H9 (cell line): ENCODE measurements around the gene NCBP3. TPM values are rescaled to one million over a fixed set of nuclear protein-coding genes. Genes with fewer than 3 reads are reported as not detected.

ENCODE experiments used
- DNase-seq: peaks from one replicate; pipeline ENCODE4 v3.0.0-alpha.2; 2017
- H2AFZ ChIP-seq: one replicate; pipeline ENCODE4 v1.6.1; 2013; ENCODE audit warnings: mild to moderate bottlenecking, low read length, control low read depth, moderate library complexity
- H2AK5ac ChIP-seq: 2 replicates; pipeline ENCODE4 v1.6.1; 2013; ENCODE audit warnings: low read length, control low read depth, mixed read lengths; ENCODE audit not compliant: insufficient read length
- H2BK120ac ChIP-seq: one replicate; pipeline ENCODE4 v1.6.1; 2013; ENCODE audit warnings: low read depth, mild to moderate bottlenecking, low read length, control low read depth, inconsistent platforms; ENCODE audit not compliant: poor library complexity, severe bottlenecking
- H2BK12ac ChIP-seq: 2 replicates; pipeline ENCODE4 v1.6.1; 2013; ENCODE audit warnings: low read length, control low read depth, mixed read lengths, low read depth; ENCODE audit not compliant: insufficient read length
- H2BK15ac ChIP-seq: 2 replicates; pipeline ENCODE4 v1.6.1; 2013; ENCODE audit warnings: low read depth, low read length, control low read depth
- H2BK20ac ChIP-seq: one replicate; pipeline ENCODE4 v1.6.1; 2013; ENCODE audit warnings: low read depth, mild to moderate bottlenecking, low read length, control low read depth, inconsistent platforms; ENCODE audit not compliant: poor library complexity, severe bottlenecking
- H2BK5ac ChIP-seq: 2 replicates; pipeline ENCODE4 v1.6.1; 2013; ENCODE audit warnings: low read length, control low read depth, mixed read lengths; ENCODE audit not compliant: insufficient read length
- H3K14ac ChIP-seq: 2 replicates; pipeline ENCODE4 v1.6.1; 2013; ENCODE audit warnings: low read length, control low read depth; ENCODE audit not compliant: insufficient read depth
- H3K18ac ChIP-seq: 2 replicates; pipeline ENCODE4 v1.6.1; 2013; ENCODE audit warnings: low read depth, mild to moderate bottlenecking, mixed read lengths, low read length, control low read depth; ENCODE audit not compliant: insufficient read length
- H3K23ac ChIP-seq: 2 replicates; pipeline ENCODE4 v1.6.1; 2013; ENCODE audit warnings: low read length, control low read depth, mixed read lengths, low read depth; ENCODE audit not compliant: insufficient read length
- H3K23me2 ChIP-seq: 2 replicates; pipeline ENCODE4 v1.6.1; 2013; ENCODE audit warnings: low read depth, mild to moderate bottlenecking, mixed read lengths, low read length, control low read depth; ENCODE audit not compliant: insufficient read length, poor library complexity, severe bottlenecking
- H3K27ac ChIP-seq: 2 replicates; pipeline ENCODE4 v1.5.1; 2013; ENCODE audit warnings: low read length, control low read depth, mixed read lengths, low read depth; ENCODE audit not compliant: insufficient read length
- H3K27me3 ChIP-seq: 2 replicates; pipeline ENCODE4 v1.6.1; 2013; ENCODE audit warnings: low read length, control low read depth, inconsistent platforms; ENCODE audit not compliant: insufficient read depth
- H3K4ac ChIP-seq: 2 replicates; pipeline ENCODE4 v1.6.1; 2013; ENCODE audit warnings: low read depth, mild to moderate bottlenecking, control low read depth, inconsistent platforms, low read length, moderate library complexity
- H3K4me1 ChIP-seq: 2 replicates; pipeline ENCODE4 v1.6.1; 2013; ENCODE audit warnings: low read length, control low read depth, inconsistent platforms; ENCODE audit not compliant: insufficient read depth
- H3K4me2 ChIP-seq: 2 replicates; pipeline ENCODE4 v1.6.1; 2013; ENCODE audit warnings: low read length, control low read depth, mixed read lengths; ENCODE audit not compliant: insufficient read length, insufficient read depth
- H3K56ac ChIP-seq: 2 replicates; pipeline ENCODE4 v1.6.1; 2013; ENCODE audit warnings: low read depth, mild to moderate bottlenecking, mixed read lengths, low read length, control low read depth; ENCODE audit not compliant: insufficient read length
- H3K79me1 ChIP-seq: 2 replicates; pipeline ENCODE4 v1.6.1; 2013; ENCODE audit warnings: low read depth, mild to moderate bottlenecking, moderate library complexity, low read length, control low read depth, inconsistent platforms; ENCODE audit not compliant: insufficient read depth, poor library complexity, severe bottlenecking
- H3K79me2 ChIP-seq: 2 replicates; pipeline ENCODE4 v1.6.1; 2013; ENCODE audit warnings: low read length, control low read depth, inconsistent platforms; ENCODE audit not compliant: insufficient read depth
- H3K9ac ChIP-seq: 2 replicates; pipeline ENCODE4 v1.6.1; 2013; ENCODE audit warnings: low read length, control low read depth, mixed read lengths; ENCODE audit not compliant: insufficient read length; ENCODE audit errors: extremely low read depth
- H3K9me3 ChIP-seq: one replicate; pipeline ENCODE4 v1.6.1; 2013; ENCODE audit warnings: low read depth, low read length, inconsistent platforms; ENCODE audit not compliant: control insufficient read depth
- H3T11ph ChIP-seq: one replicate; pipeline ENCODE4 v1.6.1; 2013; ENCODE audit warnings: mild to moderate bottlenecking, low read length, control low read depth, inconsistent platforms
- H4K20me1 ChIP-seq: one replicate; pipeline ENCODE4 v1.6.1; 2013; ENCODE audit not compliant: control insufficient read depth, insufficient read length, insufficient read depth
- H4K5ac ChIP-seq: 2 replicates; pipeline ENCODE4 v1.6.1; 2013; ENCODE audit warnings: low read depth, mild to moderate bottlenecking, mixed read lengths, low read length, control low read depth; ENCODE audit not compliant: insufficient read length
- H4K8ac ChIP-seq: replicated peaks from 2 replicates; pipeline ENCODE4 v1.6.1; 2013; ENCODE audit warnings: low read length, control low read depth, mixed read lengths, low read depth; ENCODE audit not compliant: insufficient read length
- H4K91ac ChIP-seq: 2 replicates; pipeline ENCODE4 v1.6.1; 2013; ENCODE audit warnings: low read depth, mild to moderate bottlenecking, moderate library complexity, mixed read lengths, low read length, control low read depth; ENCODE audit not compliant: insufficient read length
- H3K27ac Mint-ChIP-seq, 3 experiments: 2 replicates in 2 of 3; 3 replicates in 1 of 3; pipeline ENCODE4 v1.8.0; 2020 to 2021; ENCODE audit warnings: mixed read lengths in 3 of 3, mild to moderate bottlenecking in 1 of 3, moderate library complexity in 1 of 3
- H3K27me3 Mint-ChIP-seq: 2 replicates; pipeline ENCODE4 v1.8.0; 2021; ENCODE audit warnings: low read depth, mild to moderate bottlenecking, moderate library complexity, mixed read lengths
- H3K36me3 Mint-ChIP-seq, 3 experiments: 2 replicates in 2 of 3; 3 replicates in 1 of 3; pipeline ENCODE4 v1.8.0; 2020 to 2021; ENCODE audit warnings: low read depth in 3 of 3, mixed read lengths in 3 of 3; ENCODE audit not compliant: insufficient read depth in 1 of 3
- H3K4me1 Mint-ChIP-seq, 2 experiments: 2 replicates each; pipeline ENCODE4 v1.8.0; 2020; ENCODE audit warnings: mixed read lengths in 2 of 2
- H3K4me3 Mint-ChIP-seq, 2 experiments: 2 replicates in 1 of 2; 3 replicates in 1 of 2; pipeline ENCODE4 v1.8.0; 2020 to 2021; ENCODE audit warnings: mild to moderate bottlenecking in 2 of 2, mixed read lengths in 2 of 2, moderate library complexity in 1 of 2
- H3K9me3 Mint-ChIP-seq, 2 experiments: 2 replicates in 1 of 2; 3 replicates in 1 of 2; pipeline ENCODE4 v1.8.0; 2020; ENCODE audit warnings: mild to moderate bottlenecking in 2 of 2, mixed read lengths in 2 of 2, moderate library complexity in 1 of 2
- WGBS: extraction: QIAGEN DNeasy Blood & Tissue Kit; methylation state at CpG from one replicate; pipeline ENCODE4 v1.1.7; 2013; ENCODE audit warnings: missing lambda C conversion rate, low lambda C conversion rate, mixed read lengths; ENCODE audit not compliant: insufficient read length; ENCODE audit errors: extremely low coverage; 5-methylcytosine and 5-hydroxymethylcytosine counted together
- total RNA-seq: library from RNA; stranded (reverse); gene quantifications from 2 replicates; pipeline ENCODE4 v1.2.1, GENCODE V29; 2021
- TF ChIP-seq, protein P1 (sequence below): fragments of 200-600 bp; sonication (generic); conservative IDR thresholded peaks from 3 replicates; pipeline ENCODE4 v1.8.0; 2021; ENCODE audit warnings: antibody characterized with exemption, mild to moderate bottlenecking

The NCBP3 gene
- total RNA-seq, 1 experiment from 2014 or later = 45.7 TPM

DNA sequence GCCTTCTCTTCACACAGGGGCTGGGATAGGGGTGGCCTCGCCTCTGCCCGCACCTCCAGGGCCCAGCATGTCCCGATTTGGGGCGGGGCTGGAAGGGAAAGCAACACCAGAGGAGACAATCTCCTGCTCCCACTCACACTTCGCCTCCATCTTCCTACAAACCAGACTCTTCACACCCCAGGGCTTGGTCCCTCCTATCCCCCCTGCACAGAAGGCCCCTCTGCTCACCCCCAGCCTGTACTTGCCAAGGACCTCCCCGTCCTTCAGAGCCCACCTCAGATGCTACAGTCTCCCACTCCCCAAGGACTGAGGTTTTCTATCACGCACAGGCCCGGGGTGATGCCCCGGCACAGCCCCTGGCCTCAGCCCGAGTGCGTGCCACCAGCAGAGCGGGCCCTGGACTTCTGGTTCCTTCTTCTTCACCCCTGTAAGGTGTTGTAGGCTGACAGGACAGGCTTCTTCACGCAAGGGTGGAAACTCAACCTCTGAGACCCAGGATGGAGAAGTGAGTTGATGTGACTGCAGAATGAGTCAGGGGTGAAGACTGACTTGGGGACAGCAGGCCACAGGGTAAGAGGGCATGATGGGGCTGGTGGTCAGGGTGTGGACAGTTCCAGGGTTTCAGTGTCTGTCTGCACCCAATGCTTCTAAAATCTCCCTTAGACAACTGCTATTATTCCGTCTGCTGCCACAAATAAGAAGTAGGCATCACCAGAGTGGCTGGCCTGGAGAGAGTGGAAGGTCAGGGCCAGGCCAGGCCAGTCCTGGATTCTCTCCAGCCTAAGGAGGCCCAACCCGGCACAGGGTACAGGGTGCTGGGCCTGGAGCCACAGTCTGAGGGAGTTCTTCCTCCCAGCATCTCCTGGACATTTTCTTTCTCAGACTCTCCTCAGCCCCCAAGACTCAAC is 47.5 kb downstream of the NCBP3 start:
- no peaks in the 10 kb centered on the region for H3K79me2 ChIP-seq
- no peaks in the 10 kb centered on the region for H3K4me1 ChIP-seq
- no peak overlapping the region for H3K18ac ChIP-seq
- no peak overlapping the region for H2AK5ac ChIP-seq
- H3K4ac ChIP-seq = no peak overlapping the region
- H2BK120ac ChIP-seq = no peak overlapping the region
- no peaks in the 10 kb centered on the region for H3K27me3 ChIP-seq
- H2BK12ac ChIP-seq = no peak overlapping the region
- no peak overlapping the region for H2BK20ac ChIP-seq
- no peak overlapping the region for H3K56ac ChIP-seq
- no peak overlapping the region for H3K23ac ChIP-seq
- H3T11ph ChIP-seq = no peak overlapping the region
- no peak overlapping the region for H4K91ac ChIP-seq
- H4K8ac ChIP-seq = no peak overlapping the region
- no CpG with 5 or more reads among the region's 15 CpGs for WGBS
- TF ChIP-seq, protein P1, sequence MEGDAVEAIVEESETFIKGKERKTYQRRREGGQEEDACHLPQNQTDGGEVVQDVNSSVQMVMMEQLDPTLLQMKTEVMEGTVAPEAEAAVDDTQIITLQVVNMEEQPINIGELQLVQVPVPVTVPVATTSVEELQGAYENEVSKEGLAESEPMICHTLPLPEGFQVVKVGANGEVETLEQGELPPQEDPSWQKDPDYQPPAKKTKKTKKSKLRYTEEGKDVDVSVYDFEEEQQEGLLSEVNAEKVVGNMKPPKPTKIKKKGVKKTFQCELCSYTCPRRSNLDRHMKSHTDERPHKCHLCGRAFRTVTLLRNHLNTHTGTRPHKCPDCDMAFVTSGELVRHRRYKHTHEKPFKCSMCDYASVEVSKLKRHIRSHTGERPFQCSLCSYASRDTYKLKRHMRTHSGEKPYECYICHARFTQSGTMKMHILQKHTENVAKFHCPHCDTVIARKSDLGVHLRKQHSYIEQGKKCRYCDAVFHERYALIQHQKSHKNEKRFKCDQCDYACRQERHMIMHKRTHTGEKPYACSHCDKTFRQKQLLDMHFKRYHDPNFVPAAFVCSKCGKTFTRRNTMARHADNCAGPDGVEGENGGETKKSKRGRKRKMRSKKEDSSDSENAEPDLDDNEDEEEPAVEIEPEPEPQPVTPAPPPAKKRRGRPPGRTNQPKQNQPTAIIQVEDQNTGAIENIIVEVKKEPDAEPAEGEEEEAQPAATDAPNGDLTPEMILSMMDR = no peak
- DNase-seq = no peak
- H3K9me3 ChIP-seq = no peaks in the 10 kb centered on the region
- H3K4me1 Mint-ChIP-seq = peaks cover 0 to 21% of the 10 kb centered on the region in 2 experiments; a peak in 3 of 4 replicates
- H4K5ac ChIP-seq = no peak overlapping the region
- no peak overlapping the region for H2AFZ ChIP-seq
- peak overlapping the region; percentile 49 to 73 (median 49); a peak in 5 of 7 replicates for H3K27ac Mint-ChIP-seq
- no peaks in the 10 kb centered on the region for H3K79me1 ChIP-seq
- H3K36me3 Mint-ChIP-seq = peaks cover 1 to 14% (median 12%) of the 10 kb centered on the region in 3 experiments; a peak in 5 of 7 replicates
- no peak overlapping the region for H3K9ac ChIP-seq
- H2BK15ac ChIP-seq = no peak overlapping the region
- no peaks in the 10 kb centered on the region; the same call in 1 of the 2 replicates for H3K27me3 Mint-ChIP-seq
- H2BK5ac ChIP-seq = no peak overlapping the region
- H4K20me1 ChIP-seq = no peaks in the 10 kb centered on the region
- H3K23me2 ChIP-seq = no peaks in the 10 kb centered on the region
- no peak overlapping the region for H3K4me3 Mint-ChIP-seq
- no peak overlapping the region for H3K27ac ChIP-seq
- no peak overlapping the region for H3K4me2 ChIP-seq
- 0 out of 2 replicates have a peak overlapping the region, but pooled peaks have one; percentile 16 for H3K14ac ChIP-seq
- no peaks in the 10 kb centered on the region; a peak in 1 of 5 replicates for H3K9me3 Mint-ChIP-seq
